K562 (cell line): ENCODE measurements around the gene TSPAN11. TPM values are rescaled to one million over a fixed set of nuclear protein-coding genes. Genes with fewer than 3 reads are reported as not detected.

Source experiments
- ATAC-seq: fragments of 200-7000 bp; cut with Tn5 transposase; 3 replicates; pipeline ENCODE4 v1.9.1; 2020; ENCODE audit warnings: moderate library complexity
- BruUV-seq: library from RNA; stranded (reverse); fragments of 400-500 nt; replicated peaks from 2 replicates; lab custom pipeline; 2021; lab: Mats Ljungman, UMichigan
- CTCF ChIA-PET: fragments of 300-600 bp; formaldehyde crosslinking; extraction: SDS; loops from one replicate; lab custom pipeline; 2021; ENCODE audit warnings: low intra/inter-chr PET ratio; lab: Yijun Ruan, JAX
- POLR2A ChIA-PET: fragments of 300-600, 350-650 bp; sonication (Branson Sonifier 250); formaldehyde crosslinking; extraction: SDS; loops from one replicate; lab custom pipeline; 2021; ENCODE audit warnings: antibody characterized with exemption, inconsistent platforms; lab: Yijun Ruan, JAX
- DNase-seq, 4 experiments: peaks; one replicate each; pipeline versions ENCODE4 v3.0.0 to v3.0.0-alpha.2; 2011 to 2018; ENCODE audit warnings: low spot score in 3 of 4, mixed read lengths in 3 of 4; ENCODE audit errors: extremely low read depth in 1 of 4
- FAIRE-seq: peaks from 2 replicates; lab custom pipeline; 2011; peaks lifted over from hg19 to GRCh38; lab: Jason Lieb, UNC
- H2AFZ ChIP-seq: 2 replicates; pipeline ENCODE4 v1.6.0; 2011; ENCODE audit warnings: low read depth, low read length, control low read depth, inconsistent platforms
- H3K27ac ChIP-seq: fragments of 200-600 bp; 3 replicates; pipeline ENCODE4 v1.8.0; 2011; ENCODE audit warnings: low read depth, mild to moderate bottlenecking, control low read depth, inconsistent platforms, low read length, moderate library complexity, mixed read lengths; ENCODE audit errors: extremely low read depth
- H3K27me3 ChIP-seq, 2 experiments: fragments of 300-600 bp in 1 of 2; 2 replicates in 1 of 2; 3 replicates in 1 of 2; pipeline versions ENCODE4 v1.6.0 to v1.8.0; 2011; ENCODE audit warnings: inconsistent platforms in 2 of 2, low read length in 2 of 2, mild to moderate bottlenecking in 1 of 2, mixed read lengths in 1 of 2, moderate library complexity in 1 of 2; ENCODE audit not compliant: control insufficient read depth in 2 of 2, insufficient read depth in 2 of 2
- H3K36me3 ChIP-seq: fragments of 300-600 bp; 3 replicates; pipeline ENCODE4 v1.8.0; 2011; ENCODE audit warnings: mild to moderate bottlenecking, low read length, inconsistent platforms; ENCODE audit not compliant: control insufficient read depth, insufficient read depth
- H3K4me1 ChIP-seq, 2 experiments: fragments of 200-600 bp in 1 of 2; replicated peaks in 1 of 2; 2 replicates in 1 of 2; 3 replicates in 1 of 2; pipeline versions ENCODE4 v1.5.1 to v1.8.0; 2011; ENCODE audit warnings: inconsistent platforms in 2 of 2, low read length in 2 of 2, mild to moderate bottlenecking in 1 of 2, mixed read lengths in 1 of 2, moderate library complexity in 1 of 2; ENCODE audit not compliant: control insufficient read depth in 2 of 2, insufficient read depth in 2 of 2
- H3K4me2 ChIP-seq: 2 replicates; pipeline ENCODE4 v1.6.1; 2011; ENCODE audit warnings: low read length, control low read depth, inconsistent platforms, mixed read lengths; ENCODE audit not compliant: insufficient read depth
- H3K4me3 ChIP-seq: fragments of 200-600 bp; sonication (generic), shearing (Covaris generic); 2 replicates; pipeline ENCODE4 v1.5.1; 2016; ENCODE audit warnings: control low read depth, inconsistent platforms
- H3K79me2 ChIP-seq: fragments of 200-600 bp; 3 replicates; pipeline ENCODE4 v1.8.0; 2011; ENCODE audit warnings: low read length, inconsistent platforms; ENCODE audit not compliant: control insufficient read depth, insufficient read depth
- H3K9ac ChIP-seq, 2 experiments: 2 replicates each; pipeline versions ENCODE4 v1.6.0 to v1.6.1; 2011; ENCODE audit warnings: low read depth in 2 of 2, low read length in 2 of 2, control low read depth in 1 of 2, inconsistent platforms in 1 of 2, mild to moderate bottlenecking in 1 of 2, mixed read lengths in 1 of 2; ENCODE audit not compliant: insufficient read depth in 1 of 2
- H3K9me1 ChIP-seq: one replicate; pipeline ENCODE4 v1.6.0; 2011; ENCODE audit warnings: inconsistent platforms, mild to moderate bottlenecking, low read length, moderate library complexity; ENCODE audit not compliant: control insufficient read depth, insufficient read depth
- H3K9me3 ChIP-seq: replicated peaks from 2 replicates; pipeline ENCODE4 v1.5.1; 2011; ENCODE audit warnings: low read depth, low read length, inconsistent platforms; ENCODE audit not compliant: control insufficient read depth, insufficient read depth
- H4K20me1 ChIP-seq: replicated peaks from 2 replicates; pipeline ENCODE4 v1.6.1; 2011; ENCODE audit warnings: low read length, inconsistent platforms, mixed read lengths; ENCODE audit not compliant: control insufficient read depth, insufficient read depth
- EGR1 ChIP-seq: fragments of 450-650 bp; conservative IDR thresholded peaks from 2 replicates; pipeline ENCODE4 v1.6.1; 2017; ENCODE audit warnings: mild to moderate bottlenecking
- HDGF ChIP-seq: fragments of 450-650 bp; IDR thresholded peaks from 2 replicates; pipeline ENCODE4 v1.6.1; 2016
- IRF9 ChIP-seq: fragments of 450-650 bp; IDR thresholded peaks from 2 replicates; pipeline ENCODE4 v1.6.1; 2016; ENCODE audit warnings: missing biosample characterization, missing genetic modification characterization
- KLF6 ChIP-seq: fragments of 250-450 bp; sonication (Bioruptor Pico); IDR thresholded peaks from 2 replicates; pipeline ENCODE4 v1.4.0; 2020; ENCODE audit warnings: mild to moderate bottlenecking, moderate library complexity, borderline replicate concordance
- LEF1 ChIP-seq: fragments of 450-650 bp; IDR thresholded peaks from 2 replicates; pipeline ENCODE4 v1.6.1; 2016; ENCODE audit warnings: mild to moderate bottlenecking
- TOE1 ChIP-seq, 2 experiments: fragments of 450-650 bp in 1 of 2; sonication (generic) in 1 of 2; formaldehyde crosslinking in 1 of 2; IDR thresholded peaks; 2 replicates each; pipeline versions ENCODE4 v1.7.1 to v1.8.0; 2016 to 2022; ENCODE audit warnings: borderline replicate concordance in 2 of 2, mild to moderate bottlenecking in 2 of 2, antibody characterized with exemption in 1 of 2, inconsistent platforms in 1 of 2, low read depth in 1 of 2, missing genetic modification reagents in 1 of 2, moderate library complexity in 1 of 2
- ZNF280B ChIP-seq: fragments of 250-450 bp; sonication (Bioruptor Pico); IDR thresholded peaks from 2 replicates; pipeline ENCODE4 v1.5.1; 2021; ENCODE audit warnings: mild to moderate bottlenecking
- ZNF551 ChIP-seq: fragments of 250-450 bp; sonication (Bioruptor Pico); IDR thresholded peaks from 2 replicates; pipeline ENCODE4 v1.5.0; 2021; ENCODE audit warnings: mild to moderate bottlenecking, moderate library complexity
- WGBS: fragments of 100-300 bp; shearing (Covaris generic); methylation state at CpG from one replicate; pipeline ENCODE4 v1.1.6; 2016; ENCODE audit warnings: low coverage, mixed read lengths; ENCODE audit not compliant: insufficient coverage; ENCODE audit errors: missing lambda C conversion rate; 5-methylcytosine and 5-hydroxymethylcytosine counted together
- in situ Hi-C: fragments of 300-500 bp; cut with MboI; formaldehyde crosslinking; loops from 4 replicates; pipeline ENCODE4 v1.15.0; 2018; ENCODE audit warnings: inconsistent platforms, mixed read lengths
- intact Hi-C: fragments of 100-400 bp; cut with micrococcal nuclease; formaldehyde crosslinking; loops from 2 replicates; pipeline ENCODE4 v1.14.2; 2022
- polyA plus RNA-seq, 8 experiments: library from polyadenylated mRNA; depleted of rRNA in 4 of 8; stranded (reverse) in 5 of 8; unstranded in 3 of 8; fragments of >200 nt; fragmentation: Nextera tagmentation in 2 of 8; fragmentation: Illumina TruSeq in 1 of 8; extraction: Ambion mirVana in 2 of 8; extraction: Trizol in 1 of 8; gene quantifications; 2 replicates each; pipeline versions ENCODE4 v1.2.1 to v1.2.3, GENCODE V29; 2011 to 2014; ENCODE audit warnings: inconsistent platforms in 1 of 8, missing spikeins in 1 of 8
- total RNA-seq, 7 experiments: library from RNA; depleted of rRNA in 6 of 7; stranded (reverse); fragments of >200 nt in 6 of 7; fragmentation: Illumina TruSeq in 2 of 7; extraction: Trizol in 2 of 7; gene quantifications; 2 replicates each; pipeline versions ENCODE4 v1.2.1 to v1.2.3, GENCODE V29; 2011 to 2021; ENCODE audit warnings: low replicate concordance in 1 of 7
- TF ChIP-seq, protein P1 (sequence below): sonication (generic); formaldehyde crosslinking; IDR thresholded peaks from 2 replicates; pipeline ENCODE4 v1.8.0; 2022; ENCODE audit warnings: mild to moderate bottlenecking, missing genetic modification reagents

The TSPAN11 gene
- total and polyA plus RNA-seq, 9 of the 15 experiments (the other 6 are each of a cell fraction or from before 2014, with no cell fraction given): not detected

DNA sequence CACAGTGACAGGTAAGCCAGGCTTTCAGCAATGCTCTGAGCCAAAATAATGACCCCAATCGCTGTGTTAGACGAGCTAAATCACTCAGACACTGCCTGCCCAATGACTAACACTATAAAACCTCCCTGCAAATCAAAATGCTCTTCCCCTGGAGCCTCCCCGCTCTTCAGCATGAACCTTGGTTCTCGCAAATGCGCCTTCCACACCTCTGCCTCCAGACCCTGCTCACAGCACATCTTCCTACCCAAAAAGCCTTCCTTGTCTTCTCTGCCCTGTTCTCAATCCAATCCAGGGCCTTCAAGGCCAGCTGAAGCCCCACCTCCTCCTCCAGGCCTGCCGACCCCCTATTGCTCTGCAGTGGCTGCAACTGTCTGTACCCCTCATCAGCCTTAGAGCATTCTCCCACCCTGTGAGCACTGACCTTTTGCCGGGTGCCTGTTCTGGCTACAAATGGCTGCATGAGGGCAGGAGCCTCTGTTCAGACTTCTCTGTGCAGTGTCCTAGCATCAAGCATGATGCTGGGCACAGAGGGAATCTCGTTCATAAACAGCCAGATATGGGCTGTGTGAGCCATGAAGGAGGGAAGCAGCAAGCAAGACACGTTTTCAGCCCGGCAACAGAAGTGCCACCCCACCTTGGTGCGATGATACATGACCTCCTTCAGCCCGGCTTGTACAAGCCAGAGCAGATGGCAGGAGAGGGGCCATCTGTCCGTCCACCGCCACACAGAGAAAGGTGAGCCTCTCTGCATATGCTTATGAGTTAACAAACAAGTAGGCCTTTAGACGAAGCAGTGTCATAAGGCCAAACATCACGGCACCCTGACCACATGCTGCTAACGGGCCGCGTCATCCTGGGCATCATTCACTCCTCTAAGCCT, 82.7 kb downstream of the TSPAN11 start:
- POLR2A ChIA-PET: interaction anchor here (0.7 kb wide), 1 partner anchor 17 kb away, joined by 4 read pairs; no protein-coding TSS in a partner anchor
- no peaks in the 10 kb centered on the region for H3K36me3 ChIP-seq
- BruUV-seq: no TSS peak
- no peaks in the 10 kb centered on the region for H3K9me3 ChIP-seq
- H3K4me3 ChIP-seq: no peak overlapping the region
- H3K79me2 ChIP-seq: no peaks in the 10 kb centered on the region
- H3K4me1 ChIP-seq: no peaks in the 10 kb centered on the region
- no peak for ATAC-seq
- no peak for DNase-seq
- no peaks in the 10 kb centered on the region for H3K9me1 ChIP-seq
- H4K20me1 ChIP-seq: 0 out of 2 replicates have a peak, but pooled peaks cover 5% of the 10 kb centered on the region
- TF ChIP-seq HDGF (no peak), ZNF280B (CRISPR knock-in tag) (no peak), EGR1 (no peak), KLF6 (CRISPR knock-in tag) (no peak), TOE1 (IDR thresholded peaks at IDR 0.05; ENCODE audit: borderline replicate concordance) (no peak), TOE1 (CRISPR knock-in tag; IDR thresholded peaks at IDR 0.05; ENCODE audit: borderline replicate concordance, low read depth) (no peak), IRF9 (tag) (no peak), LEF1 (no peak), ZNF551 (CRISPR knock-in tag) (no peak)
- TF ChIP-seq, protein P1, sequence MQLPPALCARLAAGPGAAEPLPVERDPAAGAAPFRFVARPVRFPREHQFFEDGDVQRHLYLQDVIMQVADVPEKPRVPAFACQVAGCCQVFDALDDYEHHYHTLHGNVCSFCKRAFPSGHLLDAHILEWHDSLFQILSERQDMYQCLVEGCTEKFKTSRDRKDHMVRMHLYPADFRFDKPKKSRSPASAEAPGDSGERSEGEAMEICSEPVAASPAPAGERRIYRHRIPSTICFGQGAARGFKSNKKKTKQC: no peak
- TF ChIP-seq, all 486 proteins: peak for 0
- no peak overlapping the region for H3K4me2 ChIP-seq
- in situ Hi-C loops: no loop called here
- no peak overlapping the region for H2AFZ ChIP-seq
- CTCF ChIA-PET: no interaction called here
- H3K27me3 ChIP-seq: peaks cover 8 to 43% of the 10 kb centered on the region in 2 experiments; a peak in 4 of 5 replicates
- no peak for FAIRE-seq
- WGBS: 0% methylated on average over 19 of the region's 19 CpGs
- intact Hi-C loops: no loop called here
- H3K27ac ChIP-seq: no peak overlapping the region
- H3K9ac ChIP-seq: no peak overlapping the region
